LNCaP clone FGC (cell line): ENCODE results near the gene PRKCH.

Experiments used
- DNase-seq: peaks from one replicate; pipeline ENCODE4 v3.0.0-alpha.2; 2011; ENCODE audit warnings: low read depth
- H3K4me3 ChIP-seq: 2 replicates; pipeline ENCODE4 v1.5.1; 2011; ENCODE audit warnings: mild to moderate bottlenecking, low read depth, low read length, control low read depth
- CTCF ChIP-seq: IDR thresholded peaks from 2 replicates; pipeline ENCODE4 v1.5.1; 2012; ENCODE audit warnings: mild to moderate bottlenecking; ENCODE audit not compliant: control insufficient read depth, insufficient read depth; ENCODE audit errors: extremely low read depth

The PRKCH gene

DNA sequence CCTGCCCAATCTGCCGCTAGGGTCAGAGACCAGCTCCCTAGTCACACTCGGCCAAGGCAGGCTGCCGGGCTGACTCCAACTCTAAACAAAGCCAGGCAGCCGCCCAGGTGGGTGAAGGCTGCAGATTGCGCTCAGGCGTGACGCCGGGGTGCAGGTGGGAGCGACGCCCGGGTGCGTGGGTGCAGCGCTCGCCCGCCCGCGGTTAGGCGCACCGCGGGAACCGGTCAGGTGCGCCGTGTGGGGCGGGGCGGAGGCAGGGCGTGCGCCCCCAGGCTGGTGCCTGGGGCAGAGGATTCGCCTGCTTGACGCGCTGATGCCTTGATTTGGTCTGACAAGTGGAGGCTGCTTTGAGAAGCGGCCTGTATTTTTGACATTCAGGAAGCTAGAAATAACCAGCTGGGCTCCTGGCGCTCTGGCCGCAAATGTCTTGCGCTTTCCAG lies 247.2 kb downstream of the PRKCH start:
- H3K4me3 ChIP-seq = no peak overlapping the region
- no peak for DNase-seq
- TF ChIP-seq CTCF = no peak

- no peak for DNase-seq
- TF ChIP-seq CTCF = no peak
- H3K4me3 ChIP-seq = no peak overlapping the region
Measured at GRCh38 chr14:61569308-61569707, 247.9 kb downstream of the PRKCH start.

DNA sequence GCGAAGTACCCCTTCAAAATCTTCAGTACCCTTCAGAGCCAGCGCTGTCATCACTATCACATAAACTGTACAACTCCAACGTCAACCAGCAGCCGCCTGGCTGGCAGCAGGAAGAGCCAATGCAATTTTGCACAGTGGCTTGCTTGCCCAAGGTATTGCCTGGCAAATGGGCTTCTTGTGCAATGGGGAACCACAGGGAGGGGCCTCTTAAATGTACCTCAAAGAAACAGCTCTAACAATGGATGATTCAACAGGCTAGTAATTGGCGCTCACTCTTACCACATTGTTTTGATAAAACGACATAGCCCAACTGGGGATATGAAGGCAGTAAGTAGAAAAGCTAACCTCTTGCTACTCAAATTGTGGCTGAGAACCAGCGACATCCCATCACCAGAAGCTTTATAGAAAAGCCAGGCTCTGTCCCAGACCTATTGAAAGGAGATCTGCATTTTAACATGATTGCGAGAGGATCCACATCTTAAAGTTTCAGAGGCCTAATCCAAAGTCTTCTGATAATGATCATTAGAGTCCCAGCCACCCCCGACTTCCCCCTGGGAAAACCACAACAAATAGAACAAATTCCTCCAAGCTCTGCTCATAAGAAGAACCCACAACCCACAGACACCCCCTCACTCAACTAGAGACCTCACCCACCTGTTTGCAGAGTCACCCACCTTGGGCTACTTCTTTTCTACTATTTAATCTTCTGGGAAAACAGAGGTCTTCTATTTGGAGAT lies 248.6 kb downstream of the PRKCH start:
- DNase-seq = no peak
- no peak overlapping the region for H3K4me3 ChIP-seq
- no peak for TF ChIP-seq CTCF

DNA sequence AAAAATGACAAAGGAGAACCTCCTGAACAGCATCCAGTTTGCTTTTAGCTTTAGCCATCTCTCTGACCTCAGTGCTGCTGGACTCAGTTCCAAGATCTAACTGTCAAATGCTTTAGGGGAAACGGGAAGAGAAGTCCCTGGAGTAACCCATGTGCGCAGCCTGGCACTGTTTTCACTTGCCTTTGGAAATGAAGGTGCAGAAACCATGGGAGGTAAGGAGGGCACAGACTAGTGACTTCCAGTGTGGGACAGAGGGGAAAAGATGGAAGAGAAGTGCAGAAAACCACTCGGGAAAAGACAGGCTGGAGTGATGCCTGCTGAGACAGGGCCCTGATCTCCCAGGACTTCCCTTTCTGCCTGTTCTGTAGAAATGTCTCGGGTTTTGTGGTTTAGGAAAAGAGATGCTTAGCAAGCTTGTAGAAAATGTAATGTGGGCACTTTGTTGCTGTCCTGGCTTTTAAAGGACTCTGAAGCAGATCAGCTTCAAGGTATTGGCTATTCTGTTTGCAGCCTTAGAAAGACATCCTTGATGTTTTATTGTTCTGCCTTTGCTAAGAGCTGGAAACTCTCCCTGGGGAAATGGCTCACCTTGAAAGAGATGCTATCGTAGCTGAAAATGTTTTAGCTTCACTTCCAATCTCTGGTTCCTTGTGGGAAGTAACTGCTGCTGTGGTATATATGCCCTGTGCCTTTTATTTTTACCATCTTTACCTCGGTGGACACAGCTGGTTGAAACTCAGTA lies 249.3 kb downstream of the PRKCH start:
- no peak for DNase-seq
- no peak overlapping the region for H3K4me3 ChIP-seq
- no peak for TF ChIP-seq CTCF

DNA sequence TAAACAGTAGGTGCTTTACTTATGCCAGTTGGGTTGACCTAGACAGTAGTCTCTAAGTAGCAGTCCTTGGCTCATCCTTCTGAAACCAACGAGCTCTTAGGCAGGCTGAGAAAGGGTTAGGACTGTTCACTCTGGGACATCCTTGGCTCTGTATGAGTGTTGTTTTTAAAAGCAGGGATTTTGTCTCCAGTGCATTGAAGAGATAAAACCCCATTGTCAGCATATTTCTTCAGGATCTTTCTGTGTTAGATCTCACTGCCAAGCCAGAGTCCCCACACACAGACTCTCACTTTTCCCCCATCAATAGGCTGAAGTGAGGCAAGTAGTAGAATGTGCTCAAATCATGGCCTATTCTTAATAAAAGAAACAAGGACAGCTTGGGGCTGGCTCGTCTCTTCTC lies 250.5 kb downstream of the PRKCH start:
- TF ChIP-seq CTCF = no peak
- H3K4me3 ChIP-seq = no peak overlapping the region
- DNase-seq = no peak

DNA sequence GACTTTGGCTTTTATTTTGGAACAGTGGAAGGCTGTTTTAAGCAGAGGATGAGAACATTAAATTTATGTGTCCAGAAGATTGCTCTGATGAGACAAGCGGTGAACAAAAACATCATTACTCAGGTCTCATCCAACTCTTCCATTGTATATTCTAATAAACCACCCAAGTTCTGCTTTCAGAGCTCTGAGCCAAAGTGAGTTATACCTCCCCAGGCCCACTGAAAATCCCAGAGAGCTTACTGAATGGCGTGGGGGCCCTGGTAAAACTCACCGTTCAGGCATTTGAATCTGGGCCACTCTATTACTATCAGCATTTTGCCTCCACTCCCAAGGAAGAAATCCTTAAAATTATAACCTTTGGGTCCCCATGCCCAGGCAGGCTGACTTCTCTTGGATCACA lies 251.9 kb downstream of the PRKCH start:
- no peak for TF ChIP-seq CTCF
- no peak for DNase-seq
- H3K4me3 ChIP-seq = no peak overlapping the region
